A673 (cell line): ENCODE results near the gene TECPR1. TPM values are rescaled to one million over a fixed set of nuclear protein-coding genes. Genes with fewer than 3 reads are reported as not detected.
A peak's percentile ranks its signal among the peaks of the same experiment; 100 is the strongest.

Experiments
- BruUV-seq: library from RNA; stranded (reverse); fragments of 400-500 nt; replicated peaks from 2 replicates; lab custom pipeline; 2021; lab: Mats Ljungman, UMichigan
- CTCF ChIA-PET: fragments of 300-600 bp; sonication (Branson Sonifier 250); formaldehyde crosslinking; loops from one replicate; lab custom pipeline; 2022; ENCODE audit warnings: antibody characterized with exemption; lab: Charles Lee
- POLR2A ChIA-PET: fragments of 300-600 bp; sonication (Branson Sonifier 250); formaldehyde crosslinking; loops from one replicate; lab custom pipeline; 2022; ENCODE audit warnings: antibody characterized with exemption; ENCODE audit not compliant: low non-redundant PET; lab: Charles Lee
- DNase-seq: peaks from one replicate; pipeline ENCODE4 v3.0.0-alpha.2; 2015; ENCODE audit warnings: low spot score
- H3K27ac ChIP-seq: fragments of 200-600 bp; sonication (generic); 2 replicates; pipeline ENCODE4 v1.5.1; 2016; ENCODE audit warnings: mixed run types, low read depth, mild to moderate bottlenecking, mixed read lengths, antibody characterized with exemption, low read length; ENCODE audit not compliant: poor library complexity, severe bottlenecking
- H3K27me3 ChIP-seq: fragments of 200-600 bp; sonication (generic); replicated peaks from 2 replicates; pipeline ENCODE4 v1.6.1; 2017; ENCODE audit warnings: mixed run types, low read depth, mild to moderate bottlenecking, mixed read lengths, antibody characterized with exemption, low read length; ENCODE audit not compliant: insufficient read depth, poor library complexity
- H3K36me3 ChIP-seq: fragments of 200-600 bp; sonication (generic); 2 replicates; pipeline ENCODE4 v1.6.1; 2016; ENCODE audit warnings: mixed run types, mild to moderate bottlenecking, mixed read lengths, antibody characterized with exemption, low read length; ENCODE audit not compliant: insufficient read depth, poor library complexity, severe bottlenecking
- H3K4me1 ChIP-seq: fragments of 200-600 bp; sonication (generic); 2 replicates; pipeline ENCODE4 v1.6.1; 2017; ENCODE audit warnings: mixed run types, mild to moderate bottlenecking, mixed read lengths, antibody characterized with exemption, low read length; ENCODE audit not compliant: insufficient read depth, poor library complexity, severe bottlenecking
- H3K4me3 ChIP-seq: fragments of 200-600 bp; sonication (generic); 2 replicates; pipeline ENCODE4 v1.5.1; 2016; ENCODE audit warnings: low read depth, mixed run types, mild to moderate bottlenecking, mixed read lengths, low read length; ENCODE audit not compliant: poor library complexity, severe bottlenecking
- H3K9me3 ChIP-seq: fragments of 200-600 bp; sonication (generic); 2 replicates; pipeline ENCODE4 v1.6.1; 2016; ENCODE audit warnings: mixed run types, low read depth, mild to moderate bottlenecking, mixed read lengths, antibody characterized with exemption, low read length; ENCODE audit not compliant: poor library complexity, severe bottlenecking
- CTCF ChIP-seq: fragments of 300-800, 200-600 bp; sonication (generic); conservative IDR thresholded peaks from 2 replicates; pipeline ENCODE4 v1.5.1; 2017; ENCODE audit warnings: low read depth, mild to moderate bottlenecking, antibody characterized with exemption, low read length, moderate library complexity, mixed read lengths
- EZH2 ChIP-seq: fragments of 200-600 bp; sonication (generic); IDR thresholded peaks from 2 replicates; pipeline ENCODE4 v1.6.1; 2017; ENCODE audit warnings: borderline replicate concordance, low read depth, mild to moderate bottlenecking, mixed read lengths, antibody characterized with exemption, low read length; ENCODE audit not compliant: poor library complexity, severe bottlenecking
- intact Hi-C: fragments of 100-400 bp; cut with micrococcal nuclease; formaldehyde crosslinking; loops from one replicate; pipeline ENCODE4 v1.10.0; 2022; ENCODE audit not compliant: unreplicated experiment
- total RNA-seq: library from RNA; stranded (reverse); gene quantifications from 2 replicates; pipeline ENCODE4 v1.2.3, GENCODE V29; 2021

The TECPR1 gene
- total RNA-seq, 1 experiment from 2014 or later: 25.9 TPM

GRCh38 chr7:98199131-98199530 is 52.9 kb downstream of the TECPR1 start:
- H3K4me1 ChIP-seq: no peaks in the 10 kb centered on the region
- DNase-seq: peak; percentile 34
- BruUV-seq: no TSS peak
- H3K36me3 ChIP-seq: peaks cover 4% of the 10 kb centered on the region
- H3K9me3 ChIP-seq: no peaks in the 10 kb centered on the region
- ChIA-PET CTCF (interaction anchor here (0.6 kb wide), 1 partner anchor 1190 kb away, joined by 4 read pairs; no protein-coding TSS in a partner anchor), POLR2A (no interaction called here)
- no peak overlapping the region for H3K4me3 ChIP-seq
- no peaks in the 10 kb centered on the region for H3K27me3 ChIP-seq
- intact Hi-C loops: no loop called here
- H3K27ac ChIP-seq: no peak overlapping the region
- no peak for TF ChIP-seq CTCF
- no peak for TF ChIP-seq EZH2

- Histone ChIP-seq H3K27ac (no peak overlapping the region), H3K36me3 (peaks cover 12% of the 10 kb centered on the region), H3K27me3 (no peaks in the 10 kb centered on the region), H3K4me3 (no peak overlapping the region), H3K4me1 (no peaks in the 10 kb centered on the region), H3K9me3 (no peaks in the 10 kb centered on the region)
- intact Hi-C loops: no loop called here
- TF ChIP-seq EZH2 (no peak), CTCF (no peak)
- ChIA-PET CTCF (no interaction called here), POLR2A (no interaction called here)
- BruUV-seq: no TSS peak
- DNase-seq: no peak
These were observed 55.1 kb downstream of the TECPR1 start for GRCh38 chr7:98196706-98197605.

- ChIA-PET CTCF (no interaction called here), POLR2A (no interaction called here)
- intact Hi-C loops: no loop called here
- BruUV-seq: no TSS peak
- DNase-seq: no peak
- Histone ChIP-seq H3K27me3 (no peaks in the 10 kb centered on the region), H3K4me3 (no peak overlapping the region), H3K4me1 (no peaks in the 10 kb centered on the region), H3K9me3 (no peaks in the 10 kb centered on the region), H3K27ac (no peak overlapping the region), H3K36me3 (peaks cover 16% of the 10 kb centered on the region)
- TF ChIP-seq EZH2 (no peak), CTCF (no peak)
These were observed 57.2 kb downstream of the TECPR1 start for GRCh38 chr7:98194672-98195457.
